Naive B cell (primary cell): Measurements from ENCODE around the gene CELSR1. TPM values are rescaled to one million over a fixed set of nuclear protein-coding genes. Genes with fewer than 3 reads are reported as not detected.
"Not testable (repeated sequence)": the region's sequence is repeated elsewhere in the genome, so short reads cannot be mapped to it uniquely, and the experiment has no call there.

Experiments
- ATAC-seq, 2 donors: fragments of 150-1000 bp; cut with Tn5 transposase; 2 replicates each; pipeline ENCODE4 v1.10.0; 2021; ENCODE audit warnings: low read depth in 2 of 2, mild to moderate bottlenecking in 2 of 2, moderate library complexity in 2 of 2
- DNase-seq: peaks from one replicate; pipeline ENCODE4 v3.0.0; 2022
- H3K27ac Mint-ChIP-seq, 6 donors: one replicate each; pipeline ENCODE4 v1.8.0; 2020 to 2022; ENCODE audit warnings: mild to moderate bottlenecking in 6 of 6, mixed read lengths in 6 of 6, moderate library complexity in 5 of 6, inconsistent platforms in 2 of 6
- H3K27me3 Mint-ChIP-seq, 3 donors: one replicate each; pipeline ENCODE4 v1.8.0; 2021 to 2022; ENCODE audit warnings: mixed read lengths in 3 of 3, mild to moderate bottlenecking in 1 of 3
- H3K36me3 Mint-ChIP-seq, 2 donors: one replicate each; pipeline ENCODE4 v1.8.0; 2020 to 2022; ENCODE audit warnings: mixed read lengths in 2 of 2, inconsistent platforms in 1 of 2, mild to moderate bottlenecking in 1 of 2
- H3K4me1 Mint-ChIP-seq, 3 donors: one replicate each; pipeline ENCODE4 v1.8.0; 2020 to 2022; ENCODE audit warnings: mixed read lengths in 3 of 3, inconsistent platforms in 1 of 3, mild to moderate bottlenecking in 1 of 3, moderate library complexity in 1 of 3
- H3K4me3 Mint-ChIP-seq, 8 donors: one replicate each; pipeline ENCODE4 v1.8.0; 2020 to 2022; ENCODE audit warnings: mild to moderate bottlenecking in 8 of 8, mixed read lengths in 8 of 8, moderate library complexity in 8 of 8, inconsistent platforms in 2 of 8
- H3K9me3 Mint-ChIP-seq, 7 donors: one replicate each; pipeline ENCODE4 v1.8.0; 2020 to 2022; ENCODE audit warnings: mixed read lengths in 7 of 7, mild to moderate bottlenecking in 5 of 7, inconsistent platforms in 2 of 7, moderate library complexity in 1 of 7
- polyA plus RNA-seq, 6 donors: library from polyadenylated mRNA; unstranded; fragments of 300-500 nt; fragmentation: Illumina TruSeq; gene quantifications; one replicate each; pipeline ENCODE4 v1.2.3, GENCODE V29; 2021; ENCODE audit warnings: low read depth in 6 of 6

Gene CELSR1
- polyA plus RNA-seq, 6 donors from 2014 or later: 0.94 to 3.9 (median 2.1) TPM

- Mint-ChIP-seq H3K4me3 (no peak overlapping the region), H3K4me1 (no peaks in the 10 kb centered on the region), H3K27me3 (no peaks in the 10 kb centered on the region), H3K9me3 (no peaks in the 10 kb centered on the region), H3K36me3 (no peaks in the 10 kb centered on the region), H3K27ac (peak overlapping the region in 2 of 6 donors; percentile 12 to 72)
- DNase-seq (no peak), ATAC-seq (no peak)
Measured at GRCh38 chr22:46320716-46321386, 216.6 kb downstream of the CELSR1 start.

DNA sequence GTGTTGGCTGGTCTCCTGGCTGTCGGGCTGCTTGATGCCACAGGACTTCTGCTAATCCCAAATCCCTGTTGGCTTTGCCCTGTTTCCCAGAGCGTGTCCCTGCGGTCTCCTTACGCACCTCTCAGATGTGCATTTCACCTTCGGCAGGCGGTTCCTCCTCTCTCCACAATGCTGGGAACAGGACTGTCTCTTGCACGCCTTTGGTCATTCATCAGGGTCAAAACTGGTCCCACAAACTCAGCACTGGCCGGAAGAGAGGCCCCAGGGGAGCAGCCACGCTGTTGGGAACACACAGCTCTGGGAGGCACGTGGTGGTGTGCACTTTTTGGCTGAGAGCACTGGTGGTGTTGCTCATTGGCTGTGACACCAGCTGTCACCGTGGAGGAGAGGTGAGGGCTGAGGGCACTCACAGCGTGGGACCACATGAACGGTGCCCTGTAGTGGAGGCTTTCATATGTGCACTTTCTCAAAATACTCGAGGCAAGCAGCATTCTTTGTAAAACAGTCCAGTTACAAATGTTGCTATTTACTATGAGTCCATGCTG lies 217.2 kb downstream of the CELSR1 start:
- H3K36me3 Mint-ChIP-seq: no peaks in the 10 kb centered on the region
- H3K27ac Mint-ChIP-seq: peak overlapping the region in 2 of 6 donors; percentile 12 to 72
- H3K27me3 Mint-ChIP-seq: no peaks in the 10 kb centered on the region
- H3K4me3 Mint-ChIP-seq: no peak overlapping the region
- no peaks in the 10 kb centered on the region for H3K9me3 Mint-ChIP-seq
- no peak for DNase-seq
- H3K4me1 Mint-ChIP-seq: no peaks in the 10 kb centered on the region
- ATAC-seq: no peak

DNA sequence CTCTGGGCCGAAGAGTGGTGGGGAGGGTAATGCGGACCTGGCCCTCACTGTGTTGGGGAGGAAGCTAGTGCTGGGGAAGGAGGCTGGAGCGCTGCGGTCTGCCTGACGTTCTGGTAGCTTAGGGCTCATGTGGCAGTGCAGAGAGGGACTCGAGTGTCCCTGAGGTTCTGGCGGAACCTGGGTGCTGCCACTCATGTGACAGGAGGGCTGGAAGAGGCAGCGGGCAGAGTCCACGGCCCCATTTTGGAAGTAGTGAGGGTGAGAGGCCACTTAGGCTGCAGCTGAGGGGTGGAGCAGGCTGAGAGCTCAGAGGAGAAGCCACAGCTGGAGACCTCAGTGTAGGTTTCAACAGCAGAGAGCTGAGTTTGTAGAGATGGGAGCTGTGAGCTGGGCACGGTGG lies 218.1 kb downstream of the CELSR1 start:
- ATAC-seq (no peak), DNase-seq (no peak)
- Mint-ChIP-seq H3K36me3 (no peaks in the 10 kb centered on the region), H3K27ac (peak overlapping the region in 2 of 6 donors; percentile 31 to 96), H3K4me3 (no peak overlapping the region), H3K9me3 (no peaks in the 10 kb centered on the region), H3K4me1 (no peaks in the 10 kb centered on the region), H3K27me3 (no peaks in the 10 kb centered on the region)

DNA sequence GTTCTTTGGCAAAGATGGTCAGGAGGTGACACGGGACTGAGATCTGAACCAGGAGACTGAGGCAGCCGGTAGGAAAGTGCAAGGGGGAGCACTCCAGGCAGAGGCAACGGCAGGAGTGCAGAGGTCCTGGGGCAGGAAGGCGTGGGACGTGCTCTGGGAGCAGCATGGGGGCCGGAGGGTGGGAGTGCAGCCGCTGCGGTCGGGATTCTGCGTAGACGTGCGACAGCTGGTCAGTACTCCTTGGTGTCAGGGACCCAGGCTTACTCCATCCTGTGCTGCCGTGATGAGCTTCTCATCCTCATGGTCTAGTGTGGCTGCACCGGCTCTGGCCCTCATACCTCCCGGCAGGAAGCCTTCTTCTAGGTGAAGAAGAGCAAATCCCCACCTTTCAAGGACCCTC lies 218.8 kb downstream of the CELSR1 start:
- Mint-ChIP-seq H3K4me3 (no peak overlapping the region), H3K4me1 (no peaks in the 10 kb centered on the region), H3K9me3 (no peaks in the 10 kb centered on the region), H3K27ac (peak overlapping the region in 1 of 6 donors; percentile 81), H3K36me3 (no peaks in the 10 kb centered on the region), H3K27me3 (no peaks in the 10 kb centered on the region)
- ATAC-seq (no peak), DNase-seq (no peak)

DNA sequence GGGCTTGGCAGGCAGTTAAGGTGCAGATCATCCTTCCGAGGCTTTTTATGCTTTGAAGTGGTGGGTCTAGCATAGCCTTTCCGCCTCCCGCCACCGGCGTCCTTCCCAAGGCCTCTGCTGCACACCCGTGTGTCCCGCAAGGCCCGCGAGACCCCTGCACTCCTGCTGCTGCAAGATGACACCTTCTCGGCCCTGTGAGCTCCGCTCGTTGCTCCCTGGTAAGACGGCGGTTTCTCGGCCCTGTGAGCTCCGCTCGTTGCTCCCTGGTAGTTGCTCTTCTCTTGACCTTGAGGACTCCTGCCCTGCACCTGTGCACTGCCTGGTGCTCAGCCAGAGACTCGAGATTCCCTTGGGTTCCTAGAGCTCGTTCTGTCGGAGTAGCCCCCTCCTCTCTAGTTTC lies 219.8 kb downstream of the CELSR1 start:
- Mint-ChIP-seq H3K27ac (peak overlapping the region in 1 of 6 donors; percentile 74), H3K4me3 (no peak overlapping the region), H3K36me3 (no peaks in the 10 kb centered on the region)

GRCh38 chr22:46315976-46316375 lies 221.4 kb downstream of the CELSR1 start:
- DNase-seq (no peak), ATAC-seq (no peak)
- Mint-ChIP-seq H3K27me3 (no peaks in the 10 kb centered on the region), H3K4me3 (no peak overlapping the region), H3K36me3 (no peaks in the 10 kb centered on the region), H3K27ac (no peak overlapping the region), H3K9me3 (no peaks in the 10 kb centered on the region), H3K4me1 (no peaks in the 10 kb centered on the region)

More for the DNA sequence above, 219.8 kb downstream of the CELSR1 start:
- Mint-ChIP-seq H3K27me3 (no peaks in the 10 kb centered on the region), H3K9me3 (no peaks in the 10 kb centered on the region), H3K4me1 (no peaks in the 10 kb centered on the region)
- ATAC-seq (no peak), DNase-seq (no peak)

DNA sequence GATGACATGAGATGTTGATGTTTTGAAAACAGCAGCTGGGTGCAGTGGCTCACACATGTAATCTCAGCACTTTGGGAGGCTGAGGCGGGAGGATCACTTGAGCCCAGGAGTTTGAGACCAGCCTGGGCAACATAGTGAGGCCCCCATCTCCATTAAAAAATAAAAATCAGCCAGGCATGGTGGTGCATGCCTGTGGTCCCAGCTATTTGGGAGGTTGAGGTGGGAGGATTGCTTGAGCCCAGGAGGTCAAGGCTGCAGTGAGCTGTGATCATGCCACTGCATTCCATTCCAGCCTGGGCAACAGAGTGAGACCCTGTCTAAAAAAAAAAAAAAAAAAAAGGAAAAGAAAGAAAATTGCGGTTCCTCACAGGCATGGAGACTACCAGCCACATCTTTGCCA lies 224.6 kb downstream of the CELSR1 start:
- not testable (repeated sequence) for DNase-seq, H3K27me3 Mint-ChIP-seq, H3K4me1 Mint-ChIP-seq, H3K4me3 Mint-ChIP-seq, H3K36me3 Mint-ChIP-seq, H3K9me3 Mint-ChIP-seq, H3K27ac Mint-ChIP-seq, ATAC-seq

GRCh38 chr22:46312056-46312455 lies 225.4 kb downstream of the CELSR1 start:
- Mint-ChIP-seq H3K27ac (no peak overlapping the region), H3K4me1 (no peaks in the 10 kb centered on the region)

More at GRCh38 chr22:46312056-46312455, 225.4 kb downstream of the CELSR1 start:
- Mint-ChIP-seq H3K27me3 (no peaks in the 10 kb centered on the region), H3K9me3 (no peaks in the 10 kb centered on the region), H3K36me3 (no peaks in the 10 kb centered on the region), H3K4me3 (no peak overlapping the region)
- DNase-seq (no peak), ATAC-seq (no peak)

Other genes starting within 250 kb of the CELSR1 start
- gene GTSE1, start 240.8 kb downstream of the CELSR1 start, polyA plus RNA-seq: under 1 TPM in 2 of 6 donors, not detected in 4; 0.10 to 0.11 TPM
- 10 to 100 TPM; 11.1 to 24.6 (median 17.4) TPM for gene TRMU, start 201.9 kb downstream of the CELSR1 start, polyA plus RNA-seq
- gene GRAMD4, start 82.8 kb upstream of the CELSR1 start, polyA plus RNA-seq: 10 to 100 TPM in 1 of 6 donors, 1 to 10 TPM in 5; 4.0 to 12.5 (median 6.9) TPM
- 10 to 100 TPM in 5 of 6 donors, 1 to 10 TPM in 1; 7.6 to 31.2 (median 19.2) TPM for gene CERK, start 200.6 kb upstream of the CELSR1 start, polyA plus RNA-seq
- gene TBC1D22A, start 225.0 kb upstream of the CELSR1 start, polyA plus RNA-seq: 10 to 100 TPM; 47.2 to 74.5 (median 62.6) TPM